Measurements from ENCODE around the gene CGB7.
"Not testable (repeated sequence)": the region's sequence is repeated elsewhere in the genome, so short reads cannot be mapped to it uniquely, and the experiment has no call there.

The CGB7 gene

GRCh38 chr19:49064768-49065611 is 7.4 kb upstream of the CGB7 start, which contains the start of gene NTF4:
TSS of gene NTF4 (minus strand) at chr19:49064818. CDS start at chr19:49061997, 2,821 bp downstream.
- H3K4me3 ChIP-seq (ENCODE audit: low read depth, low read length) = no peak within 1 kb of the TSS
- no peak for TF ChIP-seq CTCF (IDR thresholded peaks at IDR 0.05; ENCODE audit: borderline replicate concordance, insufficient read depth, low read depth, low read length)

- H3K4me3 ChIP-seq (ENCODE audit: low read depth, low read length) = no peak overlapping the region
- TF ChIP-seq CTCF (IDR thresholded peaks at IDR 0.05; ENCODE audit: borderline replicate concordance, insufficient read depth, low read depth, low read length) = no peak
These were observed 6.6 kb upstream of the CGB7 start for GRCh38 chr19:49064029-49064629.

GRCh38 chr19:49061445-49061844 is 3.9 kb upstream of the CGB7 start:
- TF ChIP-seq CTCF (IDR thresholded peaks at IDR 0.05; ENCODE audit: borderline replicate concordance, insufficient read depth, low read depth, low read length) = no peak
- no peak overlapping the region for H3K4me3 ChIP-seq (ENCODE audit: low read depth, low read length)

DNA sequence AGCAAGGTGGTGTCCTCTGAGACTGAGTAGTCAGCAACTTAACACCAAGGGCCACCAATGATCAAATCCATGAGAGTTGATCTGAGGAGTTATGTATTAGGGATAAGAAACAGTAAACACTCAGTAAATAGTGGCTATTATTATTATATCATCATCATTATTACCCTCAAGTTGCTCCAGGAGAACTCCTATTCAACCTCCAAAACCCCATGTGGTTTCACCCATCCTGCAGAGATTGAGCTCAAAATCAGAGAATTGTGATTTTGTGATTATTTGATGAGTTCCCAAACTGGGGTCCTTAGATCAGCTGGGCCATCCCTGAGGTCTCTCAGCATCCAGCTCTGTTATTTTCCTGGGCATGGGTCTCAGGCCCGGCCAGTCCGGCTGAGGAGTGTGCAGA is 3.5 kb upstream of the CGB7 start:
- H3K4me3 ChIP-seq (ENCODE audit: low read depth, low read length) = no peak overlapping the region
- TF ChIP-seq CTCF (IDR thresholded peaks at IDR 0.05; ENCODE audit: borderline replicate concordance, insufficient read depth, low read depth, low read length) = no peak

GRCh38 chr19:49059053-49059452 is 1.5 kb upstream of the CGB7 start:
- H3K4me3 ChIP-seq (ENCODE audit: low read depth, low read length) = no peak overlapping the region
- no peak for TF ChIP-seq CTCF (IDR thresholded peaks at IDR 0.05; ENCODE audit: borderline replicate concordance, insufficient read depth, low read depth, low read length)

DNA sequence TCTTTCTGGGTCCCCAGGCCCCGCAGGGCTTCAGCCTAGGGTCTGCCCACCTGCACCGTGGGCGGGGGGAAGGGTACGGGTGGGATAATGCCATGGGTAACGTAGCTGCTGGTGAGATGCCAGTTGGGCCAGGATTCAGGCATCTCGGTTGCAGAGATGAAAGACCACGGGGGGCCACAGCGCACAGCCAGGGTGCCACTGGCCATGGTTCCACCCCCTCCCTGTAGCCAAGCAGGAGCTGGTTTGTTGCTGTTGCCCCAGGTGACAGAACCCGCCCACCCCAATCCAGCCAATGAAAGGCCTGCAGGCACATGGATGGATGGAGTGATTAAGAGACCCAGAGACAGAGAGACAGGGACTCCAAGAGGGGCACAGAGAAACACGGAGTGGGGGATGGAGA is 1.0 kb upstream of the CGB7 start:
- H3K4me3 ChIP-seq (ENCODE audit: low read depth, low read length) = no peak overlapping the region
- TF ChIP-seq CTCF (IDR thresholded peaks at IDR 0.05; ENCODE audit: borderline replicate concordance, insufficient read depth, low read depth, low read length) = no peak

DNA sequence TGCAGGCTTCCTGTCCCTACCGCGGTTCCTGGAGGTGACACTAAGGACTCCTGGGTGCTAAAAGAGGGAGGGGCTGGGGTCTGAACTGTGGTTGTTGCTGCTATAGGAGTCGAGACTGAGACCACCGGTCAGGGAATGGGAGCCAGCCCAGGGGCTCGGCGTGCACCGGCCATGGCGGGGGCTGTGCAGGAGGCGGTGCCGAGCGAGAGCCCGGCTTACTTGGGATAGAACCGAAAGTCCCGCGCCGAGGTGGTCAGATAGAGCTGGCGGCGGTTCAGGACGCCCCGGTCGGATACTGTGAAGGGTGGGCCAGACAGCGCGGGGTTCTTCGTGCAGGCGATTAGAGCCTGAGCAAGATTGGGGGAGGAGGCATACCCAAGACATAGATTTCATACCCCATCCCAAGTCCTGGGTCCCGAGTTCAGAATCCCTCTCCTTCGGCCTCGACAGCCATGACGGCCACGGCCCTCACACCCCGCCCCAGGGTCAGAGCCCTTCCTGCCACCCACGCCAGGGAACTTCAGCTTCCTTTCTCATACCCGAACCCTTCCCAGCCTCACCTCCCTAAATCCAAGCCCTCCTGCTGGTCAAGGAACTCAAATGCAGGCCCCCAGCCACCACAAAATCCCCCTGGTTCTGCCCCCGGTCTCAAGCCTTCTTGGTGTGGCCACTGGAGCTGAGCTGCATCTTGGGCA is 500 bp downstream of the CGB7 start:
- not testable (repeated sequence) for H3K4me3 ChIP-seq (ENCODE audit: low read depth, low read length)

Data from GM12875 (cell line).